Astrocyte (in vitro differentiated cells and primary cell): ENCODE data around the gene CHERP.

ENCODE experiments used
- CTCF ChIP-seq: IDR thresholded peaks from 2 replicates; pipeline ENCODE4 v1.5.1; 2011; ENCODE audit warnings: low read depth, mild to moderate bottlenecking, inconsistent platforms, low read length, moderate library complexity; ENCODE audit not compliant: insufficient read depth
- EZH2 ChIP-seq: IDR thresholded peaks from 2 replicates; pipeline ENCODE4 v1.6.1; 2012; ENCODE audit warnings: mild to moderate bottlenecking, low read length, inconsistent platforms; ENCODE audit not compliant: insufficient read depth

DNA sequence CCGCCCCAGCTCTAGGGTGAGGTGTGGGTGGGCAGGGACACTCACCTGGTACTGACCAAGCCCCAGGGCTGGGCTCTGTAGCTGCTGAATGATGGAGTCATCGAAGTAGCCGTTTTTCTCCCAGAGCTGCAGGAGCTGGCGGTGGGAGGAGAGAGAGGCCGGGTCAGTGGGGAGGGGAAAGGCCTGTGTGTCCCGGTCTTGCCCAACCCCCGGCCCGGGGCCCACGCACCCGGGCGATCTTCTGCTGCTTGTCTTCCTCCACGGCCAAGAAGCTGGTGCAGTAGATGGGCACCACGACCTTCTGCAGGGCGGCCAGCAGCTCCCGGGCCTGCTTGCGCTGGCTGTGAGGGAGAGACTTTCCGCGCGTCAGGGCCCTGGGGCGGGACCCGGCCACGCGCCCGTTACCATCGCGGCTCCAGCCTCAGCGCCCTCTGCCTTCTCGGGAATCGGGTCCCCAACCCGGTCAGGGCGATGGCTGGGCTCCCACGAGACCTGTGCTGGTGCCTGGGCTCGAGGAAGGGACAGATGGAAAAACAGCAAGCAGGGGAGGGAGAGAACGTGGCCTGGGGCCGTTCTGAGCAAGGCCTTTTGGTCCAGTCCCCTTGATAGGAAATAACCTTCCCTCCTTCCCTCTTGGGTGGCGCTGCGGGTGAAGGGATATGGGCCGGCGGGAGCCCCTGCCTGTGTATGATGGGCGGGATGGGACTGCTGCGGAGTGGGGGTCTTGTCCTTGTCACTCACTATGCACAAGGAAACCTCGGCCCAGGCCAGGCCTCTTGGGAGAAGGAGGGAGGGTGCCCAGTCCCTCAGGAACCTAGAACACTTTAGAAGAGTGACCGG, 11.5 kb downstream of the CHERP start:
- TF ChIP-seq CTCF = no peak
- TF ChIP-seq EZH2 = no peak
